ENCODE results near the gene ZNF107. TPM values are rescaled to one million over a fixed set of nuclear protein-coding genes. Genes with fewer than 3 reads are reported as not detected.
"Not testable (repeated sequence)": the region's sequence is repeated elsewhere in the genome, so short reads cannot be mapped to it uniquely, and the experiment has no call there.

Gene ZNF107
- total RNA-seq, 1 donor from 2014 or later = 2.4 TPM

DNA sequence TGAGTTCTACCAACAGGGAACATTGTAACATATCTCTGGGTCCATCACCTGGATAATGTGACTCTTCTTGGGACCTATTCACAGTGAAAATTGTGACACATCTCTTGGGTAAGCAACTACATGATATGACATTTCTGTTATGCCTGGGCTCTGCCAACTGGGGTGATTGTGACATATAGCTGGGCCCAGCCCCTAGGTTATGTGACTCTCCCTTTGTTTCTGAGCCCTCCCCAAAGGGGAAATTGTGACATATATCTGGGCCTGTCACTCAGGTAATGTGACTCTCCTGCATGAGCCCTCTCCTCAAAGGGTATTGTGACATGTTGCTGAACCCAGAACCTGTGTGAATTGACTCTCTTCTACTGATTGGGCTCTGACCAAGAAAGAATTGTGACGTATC is 22.4 kb upstream of the ZNF107 start:
- DNase-seq (ENCODE audit: low read depth in 2 of 2) = no peak

DNA sequence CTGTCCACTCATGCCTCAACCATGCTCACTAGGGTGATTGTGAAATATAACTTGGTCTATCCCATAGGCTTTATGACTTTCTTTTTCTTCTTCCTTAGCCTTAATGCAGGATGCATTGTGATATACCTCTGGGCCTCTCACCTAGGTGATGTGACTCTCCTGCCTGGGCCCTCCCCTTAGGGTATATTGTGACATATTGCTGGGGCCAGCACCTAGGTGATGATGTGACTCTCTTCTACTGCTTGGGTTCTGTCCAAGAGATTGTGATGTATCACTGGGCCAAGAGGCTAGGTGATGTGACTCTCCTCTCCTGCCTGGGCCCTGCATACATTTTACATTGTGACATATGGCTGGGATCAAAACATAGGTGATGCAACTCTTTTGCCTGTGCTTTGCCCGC is 14.7 kb upstream of the ZNF107 start:
- DNase-seq (ENCODE audit: low read depth in 2 of 2) = no peak

DNA sequence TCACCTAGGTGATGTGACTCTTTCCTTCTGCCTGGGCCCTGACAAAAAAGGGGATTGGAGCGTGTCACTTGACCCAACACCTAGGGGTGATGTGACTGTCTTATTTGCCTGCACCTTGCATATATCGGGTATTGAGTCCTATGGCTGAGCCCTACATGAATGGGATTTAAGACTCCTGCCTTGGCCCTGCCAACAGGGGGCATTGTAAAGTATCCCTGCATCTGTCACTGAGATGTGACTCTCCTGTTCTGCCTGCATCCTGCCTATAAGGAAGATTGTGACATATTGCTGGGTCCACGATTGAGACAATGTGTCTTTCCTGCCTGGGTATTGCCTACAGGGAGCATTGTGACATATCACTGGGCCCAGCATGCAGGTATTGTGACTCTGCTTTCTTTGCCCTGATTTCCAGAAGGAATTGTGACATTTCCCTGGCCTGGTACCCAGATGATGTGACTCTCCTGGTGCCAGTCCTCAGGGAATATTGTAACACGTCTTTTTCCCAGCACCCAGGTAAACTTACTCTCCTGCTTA is 14.2 kb upstream of the ZNF107 start:
- DNase-seq (ENCODE audit: low read depth in 2 of 2) = no peak

DNA sequence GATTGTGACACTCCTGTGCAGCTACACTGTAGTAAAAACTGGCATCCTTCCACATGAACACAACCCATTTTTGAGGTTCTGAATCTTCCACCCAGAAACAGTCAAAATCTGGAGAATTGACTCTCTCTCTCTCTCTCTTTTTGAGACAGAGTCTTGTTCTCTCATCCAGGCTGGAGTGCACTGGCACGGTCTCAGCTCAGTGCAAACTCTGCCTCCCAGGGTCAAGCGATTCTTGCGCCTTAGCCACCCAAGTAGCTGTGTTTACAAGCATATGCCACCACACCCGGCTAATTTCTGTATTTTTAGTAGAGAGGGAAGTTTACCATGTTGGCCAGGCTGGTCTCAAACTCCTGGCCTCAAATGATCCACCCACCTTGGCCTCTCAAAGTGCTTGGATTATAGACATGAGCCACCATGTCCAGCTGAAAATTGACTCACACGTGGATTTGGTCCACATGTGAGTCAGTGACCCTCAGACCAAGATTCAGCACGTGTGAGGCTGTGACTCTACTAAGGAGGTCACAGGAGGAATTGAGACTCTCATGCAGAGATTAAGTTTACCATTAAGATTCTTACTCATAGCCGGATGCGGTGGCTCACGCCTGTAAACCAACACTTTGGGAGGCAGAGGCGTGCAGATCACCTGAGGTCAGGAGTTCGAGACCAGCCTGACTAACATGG is 12.1 kb upstream of the ZNF107 start:
- no peak for DNase-seq (ENCODE audit: low read depth in 2 of 2)

DNA sequence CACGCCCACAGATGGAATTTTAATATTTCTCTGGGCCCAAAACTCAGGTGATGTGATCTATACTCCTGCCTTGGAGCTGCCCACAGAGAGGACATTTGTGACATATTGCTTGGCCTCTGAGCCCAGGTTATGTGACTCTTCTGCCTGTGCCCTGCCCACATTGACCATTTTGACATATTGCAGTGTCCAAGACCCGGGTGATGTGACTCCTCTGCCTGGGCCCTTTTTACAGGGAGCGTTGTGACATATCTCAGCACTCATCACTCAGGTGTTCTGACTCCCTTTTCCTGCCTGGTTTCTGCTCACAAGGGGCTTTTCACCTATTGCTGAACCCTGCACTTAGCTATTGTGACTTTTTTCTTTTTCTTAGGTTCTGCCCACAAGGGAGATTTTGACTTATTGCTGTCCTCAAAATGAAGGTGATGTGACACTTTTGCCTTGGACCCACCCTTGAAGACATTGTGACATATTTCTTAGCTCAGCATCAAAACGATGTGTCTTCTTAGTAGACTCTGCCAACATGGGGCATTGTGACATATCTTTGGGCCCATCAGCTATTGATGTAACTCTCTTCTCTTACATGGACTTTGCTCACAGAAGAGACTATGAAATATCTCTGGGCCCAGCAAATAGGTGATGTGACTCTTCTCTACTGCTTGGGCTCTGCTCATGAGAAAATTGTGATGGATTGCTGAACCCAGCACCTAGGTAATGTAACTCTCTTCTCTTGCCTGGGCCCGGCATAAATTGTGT is 11.0 kb upstream of the ZNF107 start:
- no peak for DNase-seq (ENCODE audit: low read depth in 2 of 2)

DNA sequence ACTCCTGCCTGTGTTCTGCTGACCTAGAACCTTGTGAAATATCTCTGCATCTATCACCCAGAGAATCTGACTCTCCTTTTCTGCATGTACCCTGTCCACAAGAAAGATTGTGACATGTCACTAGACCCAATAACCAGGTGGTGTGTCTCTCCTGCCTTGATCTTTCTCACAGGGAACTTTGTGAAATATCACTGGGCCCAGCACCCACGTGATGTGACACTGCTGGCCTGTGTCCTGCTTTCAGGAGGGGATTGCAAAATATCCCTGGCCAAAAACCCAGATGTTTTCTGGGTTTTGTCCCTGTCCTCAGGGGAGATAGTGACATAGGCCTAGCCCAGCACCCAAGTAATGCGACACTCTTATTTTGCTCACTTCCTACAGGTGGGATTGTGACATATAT is 10.1 kb upstream of the ZNF107 start:
- no peak for DNase-seq (ENCODE audit: low read depth in 2 of 2)

DNA sequence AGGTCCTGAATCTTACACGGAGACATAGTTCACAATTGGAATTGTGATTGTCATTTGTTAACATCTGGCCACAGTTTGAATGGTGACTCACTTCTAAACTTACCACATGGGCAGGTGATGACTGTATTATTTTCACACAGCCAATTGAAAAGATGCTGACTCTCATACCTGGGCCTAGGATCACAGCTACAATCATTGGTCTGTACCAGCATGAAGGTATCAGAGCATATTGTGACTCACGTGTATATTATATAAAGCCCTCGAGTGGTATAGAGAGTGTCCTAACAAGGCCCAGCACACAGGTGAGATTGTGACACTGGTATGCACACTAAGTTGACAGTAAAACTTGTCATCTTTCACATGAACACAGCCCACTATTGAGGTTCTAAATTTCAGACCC is 9.4 kb upstream of the ZNF107 start:
- DNase-seq (ENCODE audit: low read depth in 2 of 2) = no peak

DNA sequence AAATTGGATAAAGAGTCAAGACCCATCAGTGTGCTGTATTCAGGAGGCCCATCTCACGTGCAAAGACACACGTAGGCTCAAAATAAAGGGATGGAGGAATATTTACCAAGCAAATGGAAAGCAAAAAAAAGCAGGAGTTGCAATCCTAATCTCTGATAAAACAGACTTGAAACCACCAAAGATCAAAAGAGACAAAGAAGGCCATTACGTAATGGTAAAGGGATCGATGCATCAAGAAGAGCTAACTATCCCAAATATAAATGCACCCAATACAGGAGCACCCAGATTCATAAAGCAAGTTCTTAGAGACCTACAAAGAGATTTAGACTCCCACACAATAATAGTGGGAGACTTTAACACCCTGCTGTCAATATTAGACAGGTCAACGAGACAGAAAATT is 3.8 kb upstream of the ZNF107 start:
- not testable (repeated sequence) for DNase-seq (ENCODE audit: low read depth in 2 of 2)

DNA sequence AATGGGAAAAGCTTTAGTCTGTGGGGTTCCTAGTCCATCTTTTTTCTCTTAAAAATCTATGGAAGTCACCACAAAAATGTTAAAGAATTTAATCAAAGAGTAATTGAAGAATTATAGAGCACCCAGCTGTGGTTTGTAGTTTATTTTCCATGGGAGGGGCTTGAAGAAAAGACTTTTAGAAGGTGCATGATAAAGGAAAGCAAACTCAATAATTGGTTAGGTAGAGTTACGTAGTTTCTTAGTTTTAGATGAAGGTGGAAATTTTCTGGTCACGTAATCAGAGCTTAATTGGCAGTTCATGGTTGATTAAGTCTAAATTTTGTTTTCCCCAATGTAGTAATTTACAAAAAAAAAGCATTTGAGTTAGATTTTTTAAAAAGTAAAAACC is 724 bp downstream of the ZNF107 start:
- no peak for DNase-seq (ENCODE audit: low read depth in 2 of 2)

DNA sequence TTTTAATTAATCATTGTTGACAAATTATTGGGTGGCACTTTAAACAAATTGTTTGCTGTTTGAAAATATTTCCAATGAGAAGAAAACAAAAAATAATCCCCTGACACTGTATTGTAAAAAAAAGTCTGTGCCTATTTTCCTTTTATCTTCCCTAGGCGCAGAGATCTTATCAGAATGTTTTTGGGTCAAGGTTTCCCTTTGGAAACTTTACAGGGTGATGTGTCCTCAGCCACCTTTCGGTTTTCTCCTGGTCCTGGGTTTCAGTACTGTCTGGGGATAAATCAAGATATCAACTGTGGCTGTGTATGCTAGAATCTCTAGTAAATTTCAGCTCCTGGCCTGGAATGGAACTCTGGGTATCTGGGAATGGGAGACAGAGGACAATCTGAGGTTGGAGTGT is 1.4 kb downstream of the ZNF107 start:
- no peak for DNase-seq (ENCODE audit: low read depth in 2 of 2)

DNA sequence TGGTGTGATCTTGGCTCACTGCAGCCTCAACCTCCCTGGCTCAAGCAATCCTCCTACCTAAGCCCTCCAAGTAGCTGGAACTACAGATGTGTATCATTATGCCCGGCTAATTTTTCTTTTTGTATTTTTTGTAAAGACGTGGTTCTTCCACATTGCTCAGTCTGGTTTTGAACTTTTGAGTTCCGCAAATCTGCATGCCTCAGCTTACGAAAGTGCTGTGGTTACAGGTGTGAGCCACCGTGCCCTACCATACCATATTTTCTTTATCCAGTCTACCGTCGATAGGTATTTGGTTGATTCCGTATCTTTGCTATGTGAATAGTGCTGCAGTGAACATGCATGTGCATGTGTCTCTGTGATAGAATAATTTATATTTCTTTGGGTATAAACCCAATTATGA is 6.5 kb downstream of the ZNF107 start:
- no peak for DNase-seq (ENCODE audit: low read depth in 2 of 2)

DNA sequence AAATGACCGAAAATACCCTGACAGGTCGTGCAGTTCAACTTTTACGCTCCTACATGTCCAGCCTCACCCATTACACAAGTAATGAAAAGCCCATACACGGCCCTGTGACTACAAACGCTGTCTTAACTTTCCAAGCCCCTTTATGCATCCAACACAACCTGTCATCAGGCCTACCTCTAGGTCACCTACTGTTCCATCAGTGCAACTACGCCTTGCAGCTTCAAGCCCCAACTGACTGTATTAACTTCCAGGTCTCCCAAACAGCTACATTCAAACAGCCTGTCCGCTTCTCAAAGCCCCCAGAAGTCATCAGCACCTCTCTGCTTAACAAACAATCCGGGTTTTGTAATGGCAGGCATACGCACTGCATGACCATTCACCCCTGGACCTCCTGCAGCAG is 19.2 kb downstream of the ZNF107 start:
- no peak for DNase-seq (ENCODE audit: low read depth in 2 of 2)

DNA sequence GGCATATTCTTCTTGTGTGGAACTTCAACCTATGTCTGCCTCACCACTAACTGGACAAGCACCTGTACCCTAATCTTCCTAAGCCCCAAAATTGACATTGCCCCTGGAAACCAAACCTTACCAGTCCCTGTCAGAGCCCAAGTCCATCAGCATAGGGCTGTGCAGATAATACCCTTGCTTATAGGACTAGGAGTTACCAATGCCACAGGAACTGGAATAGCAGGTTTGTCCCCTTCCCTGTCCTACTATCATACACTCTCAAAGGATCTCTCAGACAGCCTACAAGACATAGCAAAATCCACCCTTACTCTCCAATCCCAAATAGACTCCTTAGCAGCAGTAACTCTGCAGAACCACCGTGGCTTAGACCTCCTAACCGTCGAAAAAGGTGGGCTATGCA is 19.8 kb downstream of the ZNF107 start:
- DNase-seq (ENCODE audit: low read depth in 2 of 2) = no peak

DNA sequence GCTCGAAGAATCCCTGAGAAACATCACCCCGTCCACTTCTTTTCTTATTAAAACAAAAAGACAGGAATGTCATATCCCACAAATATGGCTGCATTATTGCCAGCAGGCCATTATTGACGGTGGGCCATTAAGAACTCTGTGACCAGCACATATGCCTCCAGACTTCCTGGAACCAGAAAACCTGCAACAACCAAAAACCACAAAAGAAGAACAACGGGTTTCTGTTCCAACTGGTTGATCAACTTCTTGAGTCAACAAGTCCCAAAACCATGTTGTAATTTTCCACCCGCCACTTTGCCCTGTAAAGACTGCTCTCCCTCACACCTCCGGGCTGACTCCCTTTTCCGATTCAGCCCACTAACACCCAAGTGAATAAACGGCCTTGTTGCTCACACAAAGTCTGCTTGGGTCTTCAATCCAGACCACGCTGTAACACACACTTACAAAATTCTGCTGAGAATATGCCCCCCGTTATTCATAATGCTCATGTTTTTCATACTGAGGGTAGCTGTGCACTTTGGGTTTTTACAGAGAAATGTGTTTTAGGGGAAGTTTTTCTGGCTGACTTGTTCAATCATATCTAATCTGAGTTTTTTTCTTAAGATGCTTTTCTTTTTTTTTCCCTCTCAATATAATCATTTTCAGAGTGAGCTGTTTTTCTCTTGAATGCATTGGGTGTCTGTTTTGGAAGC is 20.7 kb downstream of the ZNF107 start:
- DNase-seq (ENCODE audit: low read depth in 2 of 2) = no peak

DNA sequence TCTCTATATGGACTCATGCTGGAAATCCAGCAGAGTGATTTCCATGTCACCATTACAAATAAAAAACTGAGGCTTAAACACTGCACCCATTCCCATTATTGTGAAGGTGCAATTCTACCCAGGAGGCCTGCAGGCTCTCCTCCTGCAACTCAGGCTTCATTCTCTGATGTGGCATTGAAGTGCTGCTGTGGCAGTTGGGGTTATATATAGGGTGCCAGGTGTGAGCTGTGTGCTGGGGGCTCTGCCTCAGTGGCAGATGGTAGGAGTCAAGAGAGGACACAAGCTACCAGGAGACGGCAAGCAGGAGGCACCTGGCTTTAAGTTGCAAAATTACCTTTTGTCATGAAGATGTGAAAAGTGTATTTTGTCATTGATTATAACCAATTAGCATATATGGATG is 21.3 kb downstream of the ZNF107 start:
- DNase-seq (ENCODE audit: low read depth in 2 of 2) = no peak

DNA sequence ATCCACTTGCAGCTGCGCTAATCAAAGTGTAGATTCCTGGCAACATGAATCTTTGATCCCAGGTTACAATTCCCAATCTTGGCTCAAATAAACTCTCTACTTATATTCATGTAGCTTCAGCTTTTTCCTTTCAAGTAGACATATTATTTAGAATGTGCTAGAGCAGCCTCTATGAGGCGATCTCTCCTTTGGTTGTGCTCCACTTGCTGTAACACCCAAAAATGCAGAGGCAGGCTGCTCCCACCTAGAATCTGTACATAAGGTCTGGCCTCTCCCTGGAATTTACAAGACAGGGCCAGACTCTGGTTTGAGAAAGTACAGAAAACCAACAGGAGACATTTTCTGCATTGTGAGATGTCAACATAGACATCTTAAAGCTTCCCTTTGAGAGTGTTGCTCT is 23.1 kb downstream of the ZNF107 start:
- DNase-seq (ENCODE audit: low read depth in 2 of 2) = no peak

DNA sequence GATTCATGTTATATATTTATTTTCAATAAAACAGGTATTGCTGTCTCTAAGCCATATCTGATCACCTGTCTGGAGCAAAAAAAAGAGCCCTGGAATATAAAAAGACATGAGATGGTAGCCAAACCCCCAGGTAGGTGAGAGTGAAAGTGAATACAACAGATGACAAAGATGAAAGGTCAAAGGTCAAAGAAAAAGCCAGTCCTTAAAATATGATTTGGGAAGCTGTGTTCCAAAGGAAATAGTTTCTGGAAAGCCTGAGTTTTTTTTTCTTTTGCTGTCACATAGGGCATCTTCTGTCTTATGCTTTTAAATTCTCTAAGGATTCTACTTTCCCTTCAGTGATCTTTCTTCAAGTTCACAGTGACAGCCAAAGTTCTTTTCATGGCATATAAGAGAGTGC is 25.9 kb downstream of the ZNF107 start:
- DNase-seq (ENCODE audit: low read depth in 2 of 2) = no peak

DNA sequence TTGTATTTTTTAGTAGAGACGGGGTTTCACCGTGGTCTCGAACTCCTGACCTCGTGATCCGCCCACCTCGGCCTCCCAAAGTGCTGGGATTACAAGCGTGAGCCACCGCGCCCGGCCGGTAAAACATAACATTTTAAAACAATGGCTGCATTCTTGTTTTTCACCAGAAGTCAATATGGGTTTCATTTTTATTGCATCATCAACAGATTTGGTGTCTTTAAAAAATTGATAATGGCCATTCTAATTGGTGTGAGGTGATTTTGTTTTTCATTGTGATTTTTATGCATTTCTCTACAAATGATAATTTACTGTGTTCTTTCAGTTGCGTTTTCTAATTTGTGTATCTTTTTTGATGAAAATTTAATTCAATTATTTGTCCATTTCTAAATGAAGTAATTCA is 31.9 kb downstream of the ZNF107 start:
- DNase-seq (ENCODE audit: low read depth in 2 of 2) = not testable (repeated sequence)

DNA sequence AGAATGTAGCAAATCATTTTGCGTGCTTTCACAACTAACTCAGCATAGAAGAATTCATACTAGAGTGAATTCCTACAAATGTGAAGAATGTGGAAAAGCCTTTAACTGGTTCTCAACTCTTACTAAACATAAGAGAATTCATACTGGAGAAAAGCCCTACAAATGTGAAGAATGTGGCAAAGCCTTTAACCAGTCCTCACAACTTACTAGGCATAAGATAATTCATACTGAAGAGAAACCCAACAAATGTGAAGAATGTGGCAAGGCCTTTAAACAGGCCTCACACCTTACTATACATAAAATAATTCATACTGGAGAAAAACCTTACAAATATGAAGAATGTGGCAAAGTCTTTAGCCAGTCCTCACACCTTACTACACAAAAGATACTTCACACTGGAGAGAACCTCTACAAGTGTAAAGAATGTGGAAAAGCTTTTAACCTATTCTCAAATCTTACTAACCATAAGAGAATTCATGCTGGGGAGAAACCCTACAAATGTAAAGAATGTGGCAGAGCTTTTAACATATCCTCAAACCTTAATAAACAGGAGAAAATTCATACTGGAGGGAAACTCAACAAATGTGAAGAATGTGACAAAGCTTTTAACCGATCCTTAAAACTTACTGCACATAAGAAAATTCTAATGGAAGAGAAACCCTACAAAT is 40.8 kb downstream of the ZNF107 start:
- no peak for DNase-seq (ENCODE audit: low read depth in 2 of 2)

DNA sequence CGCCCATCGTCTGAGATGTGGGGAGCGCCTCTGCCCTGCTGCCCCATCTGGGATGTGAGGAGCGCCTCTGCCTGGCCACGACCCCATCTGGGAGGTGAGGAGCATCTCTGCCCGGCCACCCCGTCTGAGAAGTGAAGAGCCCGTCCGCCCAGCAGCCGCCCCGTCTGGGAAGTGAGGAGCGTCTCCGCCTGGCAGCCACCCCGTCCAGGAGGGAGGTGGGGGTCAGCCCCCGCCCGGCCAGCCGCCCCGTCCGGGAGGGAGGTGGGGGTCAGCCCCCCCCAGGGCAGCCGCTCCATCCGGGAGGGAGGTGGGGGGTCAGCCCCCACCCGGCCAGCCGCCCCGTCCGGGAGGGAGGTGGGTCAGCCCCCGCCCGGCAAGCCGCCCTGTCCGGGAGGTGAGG is 52.0 kb downstream of the ZNF107 start:
- DNase-seq (ENCODE audit: low read depth in 2 of 2) = not testable (repeated sequence)

DNA sequence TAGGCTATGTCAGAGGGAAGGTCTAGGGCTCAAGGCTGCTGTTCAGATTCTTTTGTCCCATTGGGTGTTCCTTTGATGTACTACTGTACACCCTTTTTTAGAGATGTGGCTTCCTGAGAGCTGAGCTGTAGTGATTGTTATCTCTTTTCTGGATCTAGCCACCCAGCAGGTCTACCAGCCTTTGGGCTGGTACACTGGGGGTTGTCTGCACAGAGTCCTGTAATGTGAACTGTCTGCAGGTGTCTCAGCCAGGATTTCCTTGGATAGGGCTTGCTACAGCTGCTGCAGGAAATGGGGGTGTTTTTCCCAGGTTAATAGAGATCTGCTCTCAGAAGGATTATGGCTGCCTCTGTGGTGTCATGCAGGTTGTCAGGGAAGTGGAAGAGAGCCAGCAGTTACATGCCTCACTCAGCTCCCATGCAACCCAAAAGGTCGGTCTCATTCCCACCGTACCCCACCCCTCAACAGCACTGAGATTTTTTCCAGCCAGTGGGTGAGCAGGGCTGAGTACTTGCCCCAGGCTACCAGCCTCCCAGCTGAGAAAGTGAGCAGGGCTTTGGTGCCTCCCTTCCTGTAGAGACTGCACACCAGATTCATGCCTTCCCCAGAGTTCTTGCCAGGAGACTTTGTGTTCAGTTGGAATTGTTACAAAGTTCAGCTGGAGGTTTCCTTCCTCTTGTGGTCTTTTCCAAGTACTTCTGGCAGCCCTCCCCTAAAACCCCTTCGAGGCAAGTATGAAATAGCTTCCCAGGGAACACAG is 63.3 kb downstream of the ZNF107 start:
- DNase-seq (ENCODE audit: low read depth in 2 of 2) = no peak
